Bronchial smooth muscle cell (primary cell): ENCODE data around the gene CENPE. TPM values are rescaled to one million over a fixed set of nuclear protein-coding genes. Genes with fewer than 3 reads are reported as not detected.

ENCODE experiments used
- total RNA-seq: library from RNA; depleted of rRNA; stranded (reverse); fragments of >200 nt; gene quantifications from 2 replicates; pipeline ENCODE4 v1.2.1, GENCODE V29; 2014

CENPE gene
- 0.52 and 3.8 TPM in 2 replicates for total RNA-seq

GRCh38 chr4:103198111-103198765, at the start of gene CENPE:
Gene CENPE (minus strand): TSS chr4:103198343. CDS start chr4:103198319, 24 bp downstream.

GRCh38 chr4:103099691-103100392, 98.3 kb downstream of the CENPE start, which contains the start of gene BDH2:
Gene BDH2 (minus strand): TSS chr4:103099834. CDS start chr4:103096254, 3,580 bp downstream.

GRCh38 chr4:103076747-103077347, 121.3 kb downstream of the CENPE start, which contains the start of gene SLC9B2:
Gene SLC9B2 (minus strand): TSS chr4:103076761. CDS start chr4:103067550, 9,211 bp downstream.

Other genes starting within 250 kb of the CENPE start
- gene SLC9B1, start 178.6 kb downstream of the CENPE start, total RNA-seq, result 1.1 and 2.2 TPM in 2 replicates
- 8.4 and 14.8 TPM in 2 replicates for gene SLC9B2, start 121.6 kb downstream of the CENPE start, total RNA-seq
- 62.7 and 83.2 TPM in 2 replicates for gene BDH2, start 98.5 kb downstream of the CENPE start, total RNA-seq